Activated gamma-delta T cell (primary cell): ENCODE results near the gene SH3PXD2A.
"Not testable (repeated sequence)": the region's sequence is repeated elsewhere in the genome, so short reads cannot be mapped to it uniquely, and the experiment has no call there.

Experiments
- DNase-seq: peaks from one replicate; lab custom pipeline; 2025; lab: John Stamatoyannopoulos, UW

SH3PXD2A gene

DNA sequence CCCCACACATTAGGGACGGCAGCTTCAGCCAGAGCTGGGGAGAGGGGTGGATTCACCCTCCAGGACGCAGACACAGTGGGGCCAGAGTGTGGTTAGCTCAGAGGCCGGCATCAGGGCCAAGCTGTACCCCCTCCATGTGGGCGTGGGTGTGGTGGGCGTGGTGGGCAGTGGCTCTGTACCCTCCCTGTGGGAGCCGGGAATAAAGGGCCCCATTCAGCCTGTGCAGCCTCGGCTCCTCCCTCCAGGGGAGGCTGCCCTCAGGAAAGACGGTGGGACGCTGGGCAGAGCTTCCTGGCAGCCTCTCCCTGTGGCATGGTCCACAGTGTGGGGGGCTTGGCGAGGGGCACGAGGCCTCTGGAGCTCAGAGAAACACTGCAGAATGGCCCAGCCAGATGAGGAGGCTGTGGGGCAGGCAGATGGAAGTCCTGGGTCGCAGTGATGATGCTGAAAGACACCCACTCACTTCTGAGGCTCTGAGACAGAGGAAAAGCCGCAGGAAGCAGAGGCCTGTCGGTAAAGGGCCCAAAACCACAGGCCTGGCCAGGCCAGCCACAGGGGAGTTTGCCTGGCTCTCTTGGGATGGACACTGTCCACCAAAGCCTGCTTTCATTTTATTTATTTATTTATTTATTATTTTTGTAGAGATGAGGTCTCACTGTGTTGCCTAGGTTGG lies 108.0 kb downstream of the SH3PXD2A start:
- no peak for DNase-seq

DNA sequence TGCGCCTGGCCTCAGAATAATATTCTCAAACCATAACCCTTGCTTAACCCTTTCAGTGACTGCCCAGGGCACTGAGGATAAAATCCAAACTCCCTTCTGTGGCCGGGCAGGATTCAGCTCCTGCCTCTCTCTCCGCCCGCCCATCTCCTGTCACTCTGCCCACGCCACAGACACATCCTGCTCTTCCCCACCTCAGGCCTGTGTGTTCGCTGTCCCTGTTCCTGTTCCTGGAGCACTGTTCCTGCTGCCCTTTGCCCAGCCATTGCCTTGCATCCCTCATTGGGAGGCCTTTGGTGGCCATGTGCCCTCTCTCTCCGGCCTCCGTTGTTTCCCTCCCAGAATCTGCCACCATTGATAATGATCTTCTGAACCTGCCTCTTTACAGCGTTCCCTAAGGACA lies 108.8 kb downstream of the SH3PXD2A start:
- no peak for DNase-seq

GRCh38 chr10:103745341-103746247 lies 109.8 kb downstream of the SH3PXD2A start:
- no peak for DNase-seq

- no peak for DNase-seq
Measured at GRCh38 chr10:103742824-103743223, 112.6 kb downstream of the SH3PXD2A start.

DNA sequence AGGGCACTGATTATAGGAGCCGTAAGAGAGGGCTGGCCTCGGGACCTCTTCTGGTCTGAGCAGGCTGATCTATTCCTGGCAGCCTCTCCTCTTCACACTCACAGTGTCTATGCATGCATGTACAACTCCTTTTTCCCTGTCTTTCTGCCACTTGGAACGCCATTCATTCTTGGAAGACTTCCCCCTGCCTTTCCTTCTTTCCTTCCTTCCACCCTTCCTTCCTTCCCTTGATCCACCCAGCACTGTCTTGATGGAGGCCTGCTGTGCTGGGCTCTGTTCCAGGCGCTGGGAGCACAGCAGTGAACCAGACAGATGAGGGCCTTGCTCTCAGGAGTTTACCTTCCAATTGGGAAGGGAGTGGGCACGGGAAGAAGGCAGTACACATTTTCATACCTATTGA lies 114.8 kb downstream of the SH3PXD2A start:
- no peak for DNase-seq

DNA sequence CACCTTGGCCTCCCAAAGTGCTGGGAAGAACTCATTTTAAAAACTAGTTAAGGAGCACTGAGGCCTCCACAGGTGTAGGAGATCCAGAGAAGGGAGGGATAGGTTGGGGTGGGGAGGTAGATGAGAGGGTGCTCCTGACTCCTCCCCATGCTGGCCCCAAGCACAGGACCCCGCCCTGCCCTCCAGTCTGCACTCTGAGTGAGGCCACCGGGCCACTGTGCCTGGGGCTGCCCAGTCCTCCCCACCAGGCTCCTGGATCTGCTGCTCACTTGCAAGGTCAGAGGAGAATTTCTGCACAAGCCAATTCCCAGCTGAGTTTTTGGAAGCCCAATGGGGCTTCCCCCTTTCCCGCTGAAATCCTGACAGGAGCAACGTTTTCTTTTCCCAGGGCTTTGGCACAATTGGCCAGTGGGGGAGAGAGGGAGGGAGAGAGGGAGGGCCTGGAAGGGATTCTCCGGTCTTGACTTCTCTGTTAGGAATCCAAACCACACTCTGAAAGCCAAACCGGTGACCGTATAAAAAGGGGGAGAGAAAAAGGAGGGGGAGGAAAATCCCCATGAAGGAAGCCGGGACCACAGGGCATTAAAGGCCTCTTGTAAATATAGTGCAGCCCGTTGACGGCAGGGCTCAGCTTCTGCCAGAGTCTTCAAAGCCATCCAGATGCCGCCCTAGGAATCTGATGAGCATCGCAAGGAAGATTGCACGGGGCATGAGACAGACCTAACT lies 116.2 kb downstream of the SH3PXD2A start:
- no peak for DNase-seq

- DNase-seq = no peak
Measured at GRCh38 chr10:103737735-103738367, 117.5 kb downstream of the SH3PXD2A start.

GRCh38 chr10:103736763-103737162 lies 118.6 kb downstream of the SH3PXD2A start:
- no peak for DNase-seq

DNA sequence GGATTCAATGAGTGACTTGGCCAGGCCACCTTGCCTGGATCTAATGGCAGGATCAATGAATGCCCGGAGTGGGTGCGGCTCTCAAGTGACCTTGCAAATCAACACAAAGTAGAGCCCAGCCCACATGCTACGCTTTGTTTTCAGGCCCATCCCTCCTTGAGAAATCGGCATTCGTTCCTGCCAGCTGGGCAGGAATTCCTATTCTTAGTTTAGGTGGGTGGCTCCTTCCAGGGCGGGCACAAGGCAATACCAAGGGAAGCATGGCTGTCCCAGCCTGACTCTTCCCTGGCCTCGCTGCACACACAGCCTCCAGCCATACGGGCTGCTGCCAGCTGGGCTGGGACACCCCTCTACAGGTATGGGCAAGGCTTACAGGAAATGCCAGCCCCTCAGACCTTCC lies 119.3 kb downstream of the SH3PXD2A start:
- DNase-seq = no peak

DNA sequence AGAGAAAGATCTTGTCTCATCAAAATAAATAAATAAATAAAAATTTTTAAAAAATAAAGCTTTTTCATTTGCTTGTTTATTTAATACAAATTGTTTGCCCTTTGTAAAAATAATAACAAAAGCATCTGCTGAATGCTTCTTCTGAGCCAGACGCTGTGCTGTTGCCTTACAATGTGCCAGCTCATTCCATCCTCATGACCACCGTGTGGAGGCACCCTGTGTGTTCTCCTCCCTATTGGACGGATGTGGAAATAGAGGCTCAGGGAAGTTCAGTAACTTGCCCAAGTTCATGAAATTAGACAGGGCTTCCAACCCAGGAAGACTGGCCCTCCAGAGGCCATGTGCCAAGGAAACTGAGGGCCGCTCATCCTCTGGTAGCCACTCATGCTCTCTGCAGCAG lies 120.6 kb downstream of the SH3PXD2A start:
- no peak for DNase-seq

DNA sequence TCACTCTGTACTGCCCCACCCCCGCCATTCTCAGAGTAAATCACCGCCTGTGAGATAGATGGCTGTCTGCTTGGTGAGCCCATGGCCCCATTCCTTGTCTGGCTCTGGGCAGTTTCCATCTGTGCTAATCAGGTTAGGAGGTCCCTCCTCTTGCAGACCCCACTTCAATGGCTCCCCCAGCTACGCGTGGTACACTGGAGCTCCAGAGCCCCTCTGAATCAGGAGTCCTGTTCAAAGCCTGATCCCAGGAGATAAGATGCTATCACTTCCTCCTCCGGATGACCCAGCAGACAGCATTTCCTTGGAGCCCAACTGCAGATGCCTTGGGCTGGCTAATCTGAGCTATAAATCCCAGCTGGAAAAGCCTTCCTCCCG lies 122.3 kb downstream of the SH3PXD2A start:
- no peak for DNase-seq

DNA sequence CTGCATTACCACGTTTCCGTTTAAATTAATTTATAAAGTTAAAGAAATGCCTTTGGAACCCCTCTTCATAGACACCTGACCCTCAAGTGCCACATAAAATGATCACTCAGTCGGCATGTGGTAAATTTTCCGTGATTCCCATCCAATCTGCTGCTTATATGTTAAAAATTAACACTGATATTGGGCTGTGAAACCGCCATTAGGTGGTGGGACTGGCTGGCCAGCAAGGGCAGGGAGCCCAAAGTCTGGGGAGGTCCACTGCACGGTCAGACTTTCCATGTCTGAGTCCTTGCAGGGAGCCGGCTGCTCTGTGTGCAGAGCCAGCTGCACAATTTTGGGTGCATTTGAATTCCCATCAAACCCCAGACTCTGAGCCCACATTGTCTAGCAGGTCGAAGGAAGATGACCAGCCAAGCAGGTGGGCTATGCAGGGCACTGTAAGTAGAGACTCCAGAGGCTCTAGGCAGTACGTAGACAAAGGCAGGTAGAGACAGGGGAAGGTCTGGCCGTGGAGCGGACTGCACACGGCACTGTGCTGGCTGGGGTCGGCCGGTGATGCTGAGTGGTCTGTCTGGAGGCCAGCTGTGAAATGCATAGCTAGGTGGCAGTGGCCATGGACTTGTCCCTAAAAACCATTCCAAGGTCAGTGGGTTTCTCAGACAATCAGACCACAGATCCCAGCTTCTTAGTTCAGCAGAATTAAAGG lies 122.9 kb downstream of the SH3PXD2A start:
- DNase-seq = no peak

GRCh38 chr10:103731609-103732270 lies 123.6 kb downstream of the SH3PXD2A start:
- DNase-seq = no peak

GRCh38 chr10:103731026-103731425 lies 124.3 kb downstream of the SH3PXD2A start:
- DNase-seq = not testable (repeated sequence)

GRCh38 chr10:103729851-103730250 lies 125.5 kb downstream of the SH3PXD2A start:
- no peak for DNase-seq

DNA sequence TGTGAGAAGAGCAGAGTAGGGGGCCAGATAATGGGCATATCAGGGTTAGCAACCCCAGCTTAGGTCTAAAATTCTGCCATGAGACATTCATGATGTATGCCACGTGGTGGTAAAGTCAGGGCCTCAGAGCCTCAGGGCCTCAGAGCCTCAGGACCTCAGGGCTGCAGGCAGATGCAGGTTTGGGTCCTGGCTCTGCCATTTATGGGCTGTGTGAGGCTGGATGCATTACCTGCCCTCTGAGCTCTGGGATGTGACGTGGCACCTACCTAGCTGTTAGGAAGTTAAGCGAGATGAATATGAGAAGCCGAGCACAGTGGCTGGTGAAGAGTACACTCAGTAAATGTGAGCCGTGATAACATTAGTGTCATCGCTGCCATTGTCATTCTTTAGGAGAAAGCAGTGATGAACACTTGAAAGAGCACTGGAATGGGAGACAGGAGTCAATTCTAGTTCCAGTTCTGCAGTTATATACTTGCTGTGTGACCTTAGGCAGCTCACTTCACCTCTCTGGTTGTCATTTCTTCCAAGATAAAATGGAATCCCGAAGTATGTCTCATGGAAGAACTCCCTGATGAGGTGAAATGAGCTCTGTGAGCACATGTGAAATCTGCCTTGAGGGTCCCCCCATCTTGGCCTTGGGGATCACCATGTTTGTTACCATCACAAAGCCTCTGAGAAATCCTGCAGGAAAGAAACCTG lies 127.2 kb downstream of the SH3PXD2A start:
- no peak for DNase-seq

- no peak for DNase-seq
Measured at GRCh38 chr10:103727546-103727963, 127.8 kb downstream of the SH3PXD2A start.

- no peak for DNase-seq
Measured at GRCh38 chr10:103726637-103727036, 128.7 kb downstream of the SH3PXD2A start.

- no peak for DNase-seq
Measured at GRCh38 chr10:103725242-103725641, 130.1 kb downstream of the SH3PXD2A start.

DNA sequence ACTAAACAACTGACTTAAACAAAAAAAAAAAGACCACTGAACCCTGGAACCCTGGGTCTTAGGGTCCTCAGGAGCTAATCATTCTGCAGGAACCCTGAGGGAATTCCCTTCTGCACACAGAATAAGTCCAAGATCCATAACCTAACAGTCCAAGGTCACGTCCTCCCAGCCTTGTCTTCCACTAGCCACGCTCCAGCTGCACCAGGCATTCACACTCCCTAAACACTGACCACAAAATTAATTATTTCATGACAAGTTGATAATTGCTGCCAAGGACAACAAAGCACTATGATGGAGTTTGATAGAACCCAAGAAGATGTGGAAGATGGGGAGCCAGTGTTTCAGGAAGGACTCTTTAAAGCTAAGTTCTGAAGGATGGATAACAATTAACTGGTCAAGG lies 130.6 kb downstream of the SH3PXD2A start:
- no peak for DNase-seq
